Liver (tissue), 9 donors: ENCODE results near the gene CCDC12. TPM values are rescaled to one million over a fixed set of nuclear protein-coding genes. Genes with fewer than 3 reads are reported as not detected.

ENCODE experiments used
- DNase-seq: peaks from one replicate; pipeline ENCODE4 v3.0.0-alpha.2; 2017; ENCODE audit warnings: low spot score
- H3K27ac ChIP-seq, 2 donors: one replicate each; pipeline ENCODE4 v1.7.0; 2013; ENCODE audit warnings: inconsistent platforms in 2 of 2, low read length in 2 of 2, control low read depth in 1 of 2, low read depth in 1 of 2, mild to moderate bottlenecking in 1 of 2
- H3K27me3 ChIP-seq, 4 donors: one replicate each; pipeline versions ENCODE4 v1.6.1 to v1.7.0; 2013; ENCODE audit warnings: low read length in 3 of 4, inconsistent platforms in 1 of 4, mild to moderate bottlenecking in 1 of 4, moderate library complexity in 1 of 4; ENCODE audit not compliant: control insufficient read depth in 4 of 4, insufficient read depth in 4 of 4
- H3K36me3 ChIP-seq, 4 donors: one replicate each; pipeline versions ENCODE4 v1.6.1 to v1.7.0; 2013; ENCODE audit warnings: low read length in 3 of 4, mild to moderate bottlenecking in 3 of 4, low read depth in 1 of 4, moderate library complexity in 1 of 4; ENCODE audit not compliant: control insufficient read depth in 4 of 4, insufficient read depth in 3 of 4
- H3K4me1 ChIP-seq, 4 donors: one replicate each; pipeline versions ENCODE4 v1.6.1 to v1.7.0; 2013; ENCODE audit warnings: low read length in 3 of 4, mild to moderate bottlenecking in 3 of 4, moderate library complexity in 1 of 4; ENCODE audit not compliant: control insufficient read depth in 4 of 4, insufficient read depth in 4 of 4
- H3K4me3 ChIP-seq, 3 donors: one replicate each; pipeline versions ENCODE4 v1.6.1 to v1.7.0; 2013; ENCODE audit warnings: low read length in 3 of 3, control low read depth in 1 of 3, low read depth in 1 of 3, mild to moderate bottlenecking in 1 of 3
- H3K9ac ChIP-seq, 2 donors: one replicate each; pipeline ENCODE4 v1.7.0; 2013; ENCODE audit warnings: low read length in 2 of 2, mild to moderate bottlenecking in 2 of 2, moderate library complexity in 2 of 2, control low read depth in 1 of 2, low read depth in 1 of 2
- H3K9me3 ChIP-seq, 4 donors: one replicate each; pipeline versions ENCODE4 v1.6.1 to v1.7.0; 2013; ENCODE audit warnings: low read length in 3 of 4; ENCODE audit not compliant: control insufficient read depth in 4 of 4
- ATF3 ChIP-seq: IDR thresholded peaks from 2 replicates; pipeline ENCODE4 v1.6.1; 2016; ENCODE audit warnings: antibody characterized with exemption
- EGR1 ChIP-seq, 2 donors: IDR thresholded peaks; 2 replicates each; pipeline ENCODE4 v1.6.1; 2016 to 2018; ENCODE audit warnings: antibody characterized with exemption in 2 of 2, low read depth in 2 of 2
- FOXA1 ChIP-seq: IDR thresholded peaks from 2 replicates; pipeline ENCODE4 v1.6.1; 2016; ENCODE audit warnings: antibody characterized with exemption
- FOXA2 ChIP-seq: IDR thresholded peaks from 2 replicates; pipeline ENCODE4 v1.6.1; 2016; ENCODE audit warnings: antibody characterized with exemption
- GABPA ChIP-seq, 2 donors: IDR thresholded peaks in 1 of 2; conservative IDR thresholded peaks in 1 of 2; 2 replicates each; pipeline ENCODE4 v1.6.1; 2016; ENCODE audit warnings: antibody characterized with exemption in 2 of 2, mild to moderate bottlenecking in 1 of 2, moderate library complexity in 1 of 2
- HNF4A ChIP-seq, 2 donors: conservative IDR thresholded peaks; 2 replicates each; pipeline ENCODE4 v1.6.1; 2016; ENCODE audit warnings: antibody characterized with exemption in 2 of 2, mild to moderate bottlenecking in 2 of 2
- HNF4G ChIP-seq: IDR thresholded peaks from 2 replicates; pipeline ENCODE4 v1.6.1; 2016; ENCODE audit warnings: antibody characterized with exemption
- JUND ChIP-seq, 2 donors: IDR thresholded peaks; 2 replicates each; pipeline ENCODE4 v1.6.1; 2016; ENCODE audit warnings: antibody characterized with exemption in 2 of 2
- MAX ChIP-seq: IDR thresholded peaks from 2 replicates; pipeline ENCODE4 v1.6.1; 2016; ENCODE audit warnings: antibody characterized with exemption
- NR2F2 ChIP-seq: IDR thresholded peaks from 2 replicates; pipeline ENCODE4 v1.6.1; 2016; ENCODE audit warnings: antibody characterized with exemption
- RAD21 ChIP-seq, 2 donors: IDR thresholded peaks; 2 replicates each; pipeline ENCODE4 v1.6.1; 2016; ENCODE audit warnings: antibody characterized with exemption in 2 of 2, mild to moderate bottlenecking in 2 of 2
- REST ChIP-seq: IDR thresholded peaks from 2 replicates; pipeline ENCODE4 v1.6.1; 2016; ENCODE audit warnings: antibody characterized with exemption, mild to moderate bottlenecking
- RXRA ChIP-seq, 2 donors: IDR thresholded peaks; 2 replicates each; pipeline ENCODE4 v1.6.1; 2017 to 2018; ENCODE audit warnings: antibody characterized with exemption in 2 of 2, mild to moderate bottlenecking in 1 of 2
- SP1 ChIP-seq: IDR thresholded peaks from 2 replicates; pipeline ENCODE4 v1.6.1; 2018; ENCODE audit warnings: antibody characterized with exemption, mild to moderate bottlenecking
- TAF1 ChIP-seq: conservative IDR thresholded peaks from 2 replicates; pipeline ENCODE4 v1.6.1; 2016; ENCODE audit warnings: antibody characterized with exemption, mild to moderate bottlenecking
- YY1 ChIP-seq: IDR thresholded peaks from 2 replicates; pipeline ENCODE4 v1.6.1; 2016; ENCODE audit warnings: antibody characterized with exemption, mild to moderate bottlenecking
- ZBTB33 ChIP-seq: IDR thresholded peaks from 2 replicates; pipeline ENCODE4 v1.6.1; 2016; ENCODE audit warnings: antibody characterized with exemption
- WGBS: extraction: QIAGEN DNeasy Blood & Tissue Kit; methylation state at CpG from one replicate; pipeline ENCODE4 v1.1.7; 2013; 5-methylcytosine and 5-hydroxymethylcytosine counted together
- polyA plus RNA-seq, 2 donors: library from polyadenylated mRNA; stranded (reverse) in 1 of 2; unstranded in 1 of 2; fragments of 200-250 nt in 1 of 2; fragments of >200 nt in 1 of 2; fragmentation: Nextera tagmentation in 1 of 2; extraction: Ambion mirVana in 1 of 2; gene quantifications; one replicate each; pipeline versions ENCODE4 v1.2.1 to v1.2.3, GENCODE V29; 2013 to 2015
- total RNA-seq, 2 donors: library from RNA; depleted of rRNA; stranded (reverse); fragments of >200 nt; gene quantifications; one replicate each; pipeline ENCODE4 v1.2.3, GENCODE V29; 2014
- TF ChIP-seq, protein P1 (sequence below): fragments of 150-350 bp; IDR thresholded peaks from 2 replicates; pipeline ENCODE4 v1.5.1; 2017; ENCODE audit warnings: improper control_type of control experiment, low read depth, low read length; ENCODE audit not compliant: missing input control
- donor health status: healthy.
- donor health status: healthy.
- donor health status: healthy.
- donor health status: healthy.
- donor health status: healthy.

Gene CCDC12
- total and polyA plus RNA-seq, 4 donors = 8.5 to 35.1 (median 26.6) TPM

DNA sequence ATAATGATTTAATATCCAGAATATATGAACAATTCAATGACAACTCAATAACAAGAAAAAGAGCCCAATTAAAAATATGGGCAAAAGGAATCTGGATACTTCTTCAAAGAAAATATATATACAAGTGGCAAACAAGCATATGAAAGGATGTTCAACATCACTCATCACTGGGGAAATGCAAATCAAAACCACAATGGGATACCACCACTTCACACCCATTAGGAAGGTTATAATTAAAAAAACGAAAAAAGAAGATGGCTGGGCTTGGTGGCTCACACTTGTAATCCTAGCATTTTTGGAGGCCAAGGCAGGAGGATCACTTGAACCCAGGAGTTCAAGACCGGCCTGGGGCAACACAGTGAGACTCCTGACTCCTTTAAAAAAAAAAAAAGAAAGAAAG lies 4.1 kb downstream of the CCDC12 start:
- no peaks in the 10 kb centered on the region for H3K9me3 ChIP-seq
- H3K4me3 ChIP-seq = no peak overlapping the region
- peaks cover 0 to 4% (median 1%) of the 10 kb centered on the region in 4 donors for H3K36me3 ChIP-seq
- WGBS = 90% methylated on average over 2 of the region's 2 CpGs
- H3K9ac ChIP-seq = no peak overlapping the region
- no peak for TF ChIP-seq JUND (IDR thresholded peaks at IDR 0.05)
- TF ChIP-seq SP1 = no peak
- TF ChIP-seq REST = no peak
- no peak for TF ChIP-seq RXRA (IDR thresholded peaks at IDR 0.05)
- no peak for TF ChIP-seq MAX
- TF ChIP-seq ATF3 = no peak
- TF ChIP-seq FOXA1 = no peak
- no peak for TF ChIP-seq EGR1 (IDR thresholded peaks at IDR 0.05; ENCODE audit: low read depth in 2 of 2)
- TF ChIP-seq HNF4A (conservative IDR thresholded peaks at IDR 0.05) = no peak
- no peak for TF ChIP-seq ZBTB33
- no peak for TF ChIP-seq RAD21 (IDR thresholded peaks at IDR 0.05)
- no peak for TF ChIP-seq NR2F2
- TF ChIP-seq TAF1 = no peak
- no peak for TF ChIP-seq YY1
- no peak for TF ChIP-seq GABPA (IDR thresholded peaks at IDR 0.05 in 1 of 2, conservative IDR thresholded peaks at IDR 0.05 in 1 of 2)
- TF ChIP-seq, protein P1, sequence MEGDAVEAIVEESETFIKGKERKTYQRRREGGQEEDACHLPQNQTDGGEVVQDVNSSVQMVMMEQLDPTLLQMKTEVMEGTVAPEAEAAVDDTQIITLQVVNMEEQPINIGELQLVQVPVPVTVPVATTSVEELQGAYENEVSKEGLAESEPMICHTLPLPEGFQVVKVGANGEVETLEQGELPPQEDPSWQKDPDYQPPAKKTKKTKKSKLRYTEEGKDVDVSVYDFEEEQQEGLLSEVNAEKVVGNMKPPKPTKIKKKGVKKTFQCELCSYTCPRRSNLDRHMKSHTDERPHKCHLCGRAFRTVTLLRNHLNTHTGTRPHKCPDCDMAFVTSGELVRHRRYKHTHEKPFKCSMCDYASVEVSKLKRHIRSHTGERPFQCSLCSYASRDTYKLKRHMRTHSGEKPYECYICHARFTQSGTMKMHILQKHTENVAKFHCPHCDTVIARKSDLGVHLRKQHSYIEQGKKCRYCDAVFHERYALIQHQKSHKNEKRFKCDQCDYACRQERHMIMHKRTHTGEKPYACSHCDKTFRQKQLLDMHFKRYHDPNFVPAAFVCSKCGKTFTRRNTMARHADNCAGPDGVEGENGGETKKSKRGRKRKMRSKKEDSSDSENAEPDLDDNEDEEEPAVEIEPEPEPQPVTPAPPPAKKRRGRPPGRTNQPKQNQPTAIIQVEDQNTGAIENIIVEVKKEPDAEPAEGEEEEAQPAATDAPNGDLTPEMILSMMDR = no peak
- no peak for TF ChIP-seq HNF4G
- no peak for TF ChIP-seq FOXA2
- H3K4me1 ChIP-seq = peaks cover 34 to 76% (median 59%) of the 10 kb centered on the region in 4 donors
- DNase-seq = no peak
- no peak overlapping the region for H3K27ac ChIP-seq
- H3K27me3 ChIP-seq = no peaks in the 10 kb centered on the region
